Fibroblast of lung (primary cell): ENCODE results near the gene JAK1. TPM values are rescaled to one million over a fixed set of nuclear protein-coding genes. Genes with fewer than 3 reads are reported as not detected.

Source experiments
- DNase-seq, 2 donors: peaks; one replicate each; pipeline versions ENCODE4 v3.0.0 to v3.0.0-alpha.2; 2010; ENCODE audit warnings: low read depth in 2 of 2
- H2AFZ ChIP-seq: 2 replicates; pipeline ENCODE4 v1.5.1; 2012; ENCODE audit warnings: low read length, control low read depth, inconsistent platforms
- H3K27ac ChIP-seq: 2 replicates; pipeline ENCODE4 v1.5.1; 2011; ENCODE audit warnings: low read length, control low read depth; ENCODE audit not compliant: insufficient read depth
- H3K27me3 ChIP-seq: 2 replicates; pipeline ENCODE4 v1.5.1; 2011; ENCODE audit warnings: mild to moderate bottlenecking, low read length; ENCODE audit not compliant: control insufficient read depth, insufficient read depth
- H3K36me3 ChIP-seq: 2 replicates; pipeline ENCODE4 v1.5.1; 2011; ENCODE audit warnings: low read length; ENCODE audit not compliant: control insufficient read depth, insufficient read depth
- H3K4me1 ChIP-seq: 2 replicates; pipeline ENCODE4 v1.5.1; 2011; ENCODE audit warnings: low read length; ENCODE audit not compliant: control insufficient read depth, insufficient read depth; ENCODE audit errors: extremely low read depth
- H3K4me2 ChIP-seq: 2 replicates; pipeline ENCODE4 v1.5.1; 2011; ENCODE audit warnings: low read length, control low read depth; ENCODE audit not compliant: insufficient read depth; ENCODE audit errors: extremely low read depth
- H3K4me3 ChIP-seq, 4 experiments: fragments of 200-600 bp in 1 of 4; sonication (generic) in 1 of 4; replicated peaks in 1 of 4; 2 replicates each; pipeline ENCODE4 v1.5.1; 2011 to 2016; ENCODE audit warnings: low read length in 4 of 4, low read depth in 3 of 4, mild to moderate bottlenecking in 3 of 4, control low read depth in 2 of 4, inconsistent platforms in 1 of 4, mixed read lengths in 1 of 4; ENCODE audit not compliant: insufficient read depth in 1 of 4; ENCODE audit errors: control extremely low read depth in 1 of 4
- H3K79me2 ChIP-seq: 2 replicates; pipeline ENCODE4 v1.5.1; 2012; ENCODE audit warnings: mild to moderate bottlenecking, low read length, inconsistent platforms; ENCODE audit not compliant: control insufficient read depth, insufficient read depth
- H3K9ac ChIP-seq: 2 replicates; pipeline ENCODE4 v1.5.1; 2011; ENCODE audit warnings: mild to moderate bottlenecking, low read length, control low read depth; ENCODE audit not compliant: insufficient read depth
- H3K9me3 ChIP-seq: 2 replicates; pipeline ENCODE4 v1.5.1; 2012; ENCODE audit warnings: low read depth, low read length; ENCODE audit not compliant: control insufficient read depth, insufficient read depth
- H4K20me1 ChIP-seq: 2 replicates; pipeline ENCODE4 v1.5.1; 2011; ENCODE audit warnings: low read length; ENCODE audit not compliant: control insufficient read depth, insufficient read depth; ENCODE audit errors: extremely low read depth
- EZH2 ChIP-seq: IDR thresholded peaks from 2 replicates; pipeline ENCODE4 v1.5.1; 2012; ENCODE audit warnings: low read length, control low read depth, mild to moderate bottlenecking; ENCODE audit errors: missing control alignments
- polyA plus RNA-seq, 2 donors: library from polyadenylated mRNA; depleted of rRNA in 1 of 2; stranded (reverse) in 1 of 2; unstranded in 1 of 2; fragments of >200 nt; gene quantifications; 2 replicates each; pipeline ENCODE4 v1.2.1, GENCODE V29; 2011 to 2012; ENCODE audit warnings: missing spikeins in 1 of 2
- total RNA-seq: library from RNA; depleted of rRNA; stranded (reverse); fragments of >200 nt; gene quantifications from 2 replicates; pipeline ENCODE4 v1.2.1, GENCODE V29; 2014
- TF ChIP-seq, protein P1 (sequence below), 2 donors: IDR thresholded peaks in 1 of 2; conservative IDR thresholded peaks in 1 of 2; 1 replicate in 1 of 2; 2 replicates in 1 of 2; pipeline ENCODE4 v1.5.1; 2011 to 2012; ENCODE audit warnings: low read length in 2 of 2, control low read depth in 1 of 2, inconsistent platforms in 1 of 2, low read depth in 1 of 2, mild to moderate bottlenecking in 1 of 2

The JAK1 gene
- total and polyA plus RNA-seq, 2 donors (not counting 1 experiment from before 2014, with no cell fraction given), result 144 to 152 TPM

DNA sequence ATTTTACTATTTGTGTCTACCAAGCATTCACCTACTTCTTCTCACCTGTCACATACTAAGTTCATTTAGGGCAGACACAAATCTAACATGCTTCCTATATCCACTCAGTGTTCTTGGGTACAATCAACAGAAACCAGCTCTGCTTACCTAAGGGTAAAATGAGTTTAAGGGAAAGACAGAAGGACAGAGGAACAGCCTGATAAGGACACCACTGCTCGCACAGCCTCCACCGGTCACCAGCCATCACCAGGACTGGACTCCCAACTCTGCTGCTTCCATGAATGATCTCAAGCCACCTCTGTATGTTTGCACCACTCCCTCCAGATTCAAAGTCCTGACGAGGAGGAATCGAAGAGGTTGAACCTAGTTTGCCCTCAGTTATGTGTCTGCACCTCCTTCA lies 72.4 kb downstream of the JAK1 start:
- peaks cover 1% of the 10 kb centered on the region for H4K20me1 ChIP-seq
- TF ChIP-seq, protein P1, sequence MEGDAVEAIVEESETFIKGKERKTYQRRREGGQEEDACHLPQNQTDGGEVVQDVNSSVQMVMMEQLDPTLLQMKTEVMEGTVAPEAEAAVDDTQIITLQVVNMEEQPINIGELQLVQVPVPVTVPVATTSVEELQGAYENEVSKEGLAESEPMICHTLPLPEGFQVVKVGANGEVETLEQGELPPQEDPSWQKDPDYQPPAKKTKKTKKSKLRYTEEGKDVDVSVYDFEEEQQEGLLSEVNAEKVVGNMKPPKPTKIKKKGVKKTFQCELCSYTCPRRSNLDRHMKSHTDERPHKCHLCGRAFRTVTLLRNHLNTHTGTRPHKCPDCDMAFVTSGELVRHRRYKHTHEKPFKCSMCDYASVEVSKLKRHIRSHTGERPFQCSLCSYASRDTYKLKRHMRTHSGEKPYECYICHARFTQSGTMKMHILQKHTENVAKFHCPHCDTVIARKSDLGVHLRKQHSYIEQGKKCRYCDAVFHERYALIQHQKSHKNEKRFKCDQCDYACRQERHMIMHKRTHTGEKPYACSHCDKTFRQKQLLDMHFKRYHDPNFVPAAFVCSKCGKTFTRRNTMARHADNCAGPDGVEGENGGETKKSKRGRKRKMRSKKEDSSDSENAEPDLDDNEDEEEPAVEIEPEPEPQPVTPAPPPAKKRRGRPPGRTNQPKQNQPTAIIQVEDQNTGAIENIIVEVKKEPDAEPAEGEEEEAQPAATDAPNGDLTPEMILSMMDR (conservative IDR thresholded peaks at IDR 0.05 in 1 of 2, IDR thresholded peaks at IDR 0.05 in 1 of 2; ENCODE audit: low read depth in 1 of 2, low read length in 2 of 2), result no peak
- no peak for TF ChIP-seq EZH2
- no peaks in the 10 kb centered on the region for H3K9me3 ChIP-seq
- H3K79me2 ChIP-seq, result peaks cover 44% of the 10 kb centered on the region
- no peak overlapping the region for H2AFZ ChIP-seq
- no peaks in the 10 kb centered on the region for H3K27me3 ChIP-seq
- no peak for DNase-seq
- H3K4me2 ChIP-seq, result no peak overlapping the region
- H3K4me1 ChIP-seq, result peaks cover 13% of the 10 kb centered on the region
- no peak overlapping the region for H3K27ac ChIP-seq
- no peak overlapping the region for H3K4me3 ChIP-seq
- no peaks in the 10 kb centered on the region for H3K36me3 ChIP-seq
- no peak overlapping the region for H3K9ac ChIP-seq

DNA sequence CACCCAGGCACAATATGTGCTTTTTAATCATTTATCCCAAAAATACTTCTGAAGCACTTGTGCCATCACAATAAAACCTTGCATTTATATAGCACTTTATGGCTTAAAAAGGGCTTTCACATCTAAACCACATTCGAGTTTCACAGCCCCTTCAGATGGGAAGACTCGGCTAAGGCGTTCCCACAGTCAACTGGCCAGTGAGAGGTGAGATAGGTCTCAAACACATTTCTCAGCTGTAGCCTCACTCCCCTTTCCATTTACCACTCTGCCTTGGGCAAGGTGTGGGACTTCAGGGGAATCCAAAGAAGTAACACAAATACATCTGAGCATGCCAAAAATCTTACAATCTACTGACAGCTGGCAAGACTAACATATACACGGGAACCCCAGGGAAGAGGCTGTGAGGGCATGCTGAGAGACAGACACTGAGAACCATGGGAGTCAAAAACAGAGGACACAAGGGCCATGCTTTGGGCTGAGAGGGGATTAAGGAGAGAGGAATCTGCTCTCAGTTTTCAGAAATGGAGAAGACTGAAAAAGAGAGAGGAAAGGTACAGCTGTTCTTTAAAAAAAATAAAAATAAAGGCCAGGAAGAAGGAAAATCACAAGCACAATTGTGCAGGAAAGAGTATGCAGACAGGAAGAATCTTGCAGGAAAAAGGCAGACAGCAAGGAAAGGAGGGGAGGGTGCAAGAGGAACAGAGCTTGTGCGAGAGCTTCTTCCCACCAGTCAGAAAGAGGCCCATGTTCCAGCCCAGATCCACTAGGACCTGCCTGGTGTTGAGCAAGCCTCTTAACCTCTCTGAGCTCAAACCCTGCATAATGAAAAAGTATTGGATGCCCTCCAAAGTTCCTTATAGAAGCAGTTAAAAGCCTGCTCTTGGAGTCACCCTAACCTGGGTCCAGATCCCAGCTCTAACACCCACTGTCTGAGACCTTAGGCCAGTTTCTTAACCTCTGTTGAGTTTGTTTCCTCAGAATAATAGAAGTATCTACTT lies 73.5 kb downstream of the JAK1 start:
- TF ChIP-seq EZH2, result no peak
- TF ChIP-seq, protein P1 (conservative IDR thresholded peaks at IDR 0.05 in 1 of 2, IDR thresholded peaks at IDR 0.05 in 1 of 2; ENCODE audit: low read depth in 1 of 2, low read length in 2 of 2), result no peak
- peak in 1 of 2 donors; percentile 53 for DNase-seq
- Histone ChIP-seq H3K9me3 (no peaks in the 10 kb centered on the region), H3K4me1 (peaks cover 7% of the 10 kb centered on the region), H3K4me2 (no peak overlapping the region), H2AFZ (no peak overlapping the region), H3K4me3 (no peak overlapping the region), H3K9ac (no peak overlapping the region), H3K79me2 (peaks cover 44% of the 10 kb centered on the region), H3K36me3 (no peaks in the 10 kb centered on the region), H3K27me3 (no peaks in the 10 kb centered on the region), H4K20me1 (peaks cover 1% of the 10 kb centered on the region), H3K27ac (no peak overlapping the region)

DNA sequence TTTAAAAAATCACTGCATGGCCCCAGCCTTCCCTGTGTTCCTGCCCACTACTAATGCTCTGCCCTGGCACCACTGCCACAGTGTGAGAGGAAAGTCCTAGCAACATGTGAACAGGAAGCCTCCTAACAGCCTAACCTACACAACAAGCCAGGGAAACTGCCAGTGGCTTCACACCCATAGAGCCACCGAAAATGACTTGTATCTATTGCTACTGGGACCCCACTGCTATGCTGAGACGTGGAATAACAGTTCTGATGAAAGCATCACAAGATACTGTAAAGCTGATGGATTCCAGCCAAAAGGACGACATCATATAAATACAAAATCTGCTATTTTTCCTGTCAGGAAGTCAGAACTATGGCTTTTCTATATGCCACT lies 74.9 kb downstream of the JAK1 start:
- TF ChIP-seq, protein P1 (conservative IDR thresholded peaks at IDR 0.05 in 1 of 2, IDR thresholded peaks at IDR 0.05 in 1 of 2; ENCODE audit: low read depth in 1 of 2, low read length in 2 of 2), result no peak
- no peak for TF ChIP-seq EZH2
- peak in 1 of 2 donors; percentile 50 for DNase-seq
- Histone ChIP-seq H3K27me3 (no peaks in the 10 kb centered on the region), H3K9ac (no peak overlapping the region), H4K20me1 (peaks cover 1% of the 10 kb centered on the region), H3K36me3 (no peaks in the 10 kb centered on the region), H3K4me2 (no peak overlapping the region), H3K4me1 (no peaks in the 10 kb centered on the region), H3K27ac (no peak overlapping the region), H2AFZ (no peak overlapping the region), H3K9me3 (no peaks in the 10 kb centered on the region), H3K79me2 (peaks cover 42% of the 10 kb centered on the region), H3K4me3 (no peak overlapping the region)
